D721Med (cell line): ENCODE measurements around the gene ZNF627.

Experiments
- DNase-seq: peaks from one replicate; pipeline ENCODE4 v3.0.0; 2011; ENCODE audit warnings: low spot score; ENCODE audit not compliant: insufficient read length
- FAIRE-seq: peaks from 2 replicates; lab custom pipeline; 2011; peaks lifted over from hg19 to GRCh38; lab: Jason Lieb, UNC
- CTCF ChIP-seq: IDR thresholded peaks from 2 replicates; pipeline ENCODE4 v1.5.1; 2012; ENCODE audit warnings: mild to moderate bottlenecking, control low read depth; ENCODE audit not compliant: insufficient read depth; ENCODE audit errors: missing control alignments

The ZNF627 gene

GRCh38 chr19:11578258-11579142, 18.8 kb upstream of the ZNF627 start:
- FAIRE-seq (no peak), DNase-seq (no peak)
- TF ChIP-seq CTCF = no peak

DNA sequence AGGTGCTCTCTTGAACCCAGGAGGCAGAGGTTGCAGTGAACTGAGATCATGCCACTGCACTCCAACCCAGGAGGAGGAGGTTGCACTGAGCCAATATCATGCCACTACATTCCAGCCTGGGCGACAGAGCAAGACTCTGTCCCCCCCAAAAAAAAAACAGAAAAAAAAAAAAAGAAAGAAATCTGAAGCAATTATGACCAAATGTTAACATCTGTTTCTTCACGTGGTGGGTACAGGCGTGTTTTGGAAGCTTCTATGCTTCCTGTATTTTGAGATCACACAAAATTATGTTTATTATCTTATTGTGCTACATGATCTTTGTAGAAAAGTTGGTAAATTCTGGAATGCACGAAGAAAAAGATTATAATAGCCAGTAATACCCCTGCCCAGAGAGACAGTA, 17.2 kb upstream of the ZNF627 start:
- TF ChIP-seq CTCF = no peak
- FAIRE-seq (no peak), DNase-seq (no peak)

DNA sequence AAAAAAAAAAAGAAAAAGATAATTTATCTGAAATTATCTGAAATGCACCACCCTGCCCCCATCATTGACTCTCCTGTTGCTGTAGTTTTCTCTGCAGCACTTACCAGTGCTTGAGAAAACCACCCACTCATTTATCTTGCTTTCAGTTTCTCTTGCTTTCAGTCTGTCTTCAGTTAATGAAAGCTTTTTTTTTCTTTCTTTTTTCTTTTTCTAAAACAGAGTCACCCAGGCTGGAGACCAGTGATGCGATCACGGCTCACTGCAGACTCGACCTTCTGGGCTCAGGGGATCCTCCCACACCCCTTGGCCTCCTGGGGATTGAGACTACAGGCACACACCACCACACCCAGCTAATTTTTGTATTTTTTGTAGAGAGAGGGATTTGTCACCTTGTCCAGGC, 15.5 kb upstream of the ZNF627 start:
- FAIRE-seq (no peak), DNase-seq (no peak)
- no peak for TF ChIP-seq CTCF

DNA sequence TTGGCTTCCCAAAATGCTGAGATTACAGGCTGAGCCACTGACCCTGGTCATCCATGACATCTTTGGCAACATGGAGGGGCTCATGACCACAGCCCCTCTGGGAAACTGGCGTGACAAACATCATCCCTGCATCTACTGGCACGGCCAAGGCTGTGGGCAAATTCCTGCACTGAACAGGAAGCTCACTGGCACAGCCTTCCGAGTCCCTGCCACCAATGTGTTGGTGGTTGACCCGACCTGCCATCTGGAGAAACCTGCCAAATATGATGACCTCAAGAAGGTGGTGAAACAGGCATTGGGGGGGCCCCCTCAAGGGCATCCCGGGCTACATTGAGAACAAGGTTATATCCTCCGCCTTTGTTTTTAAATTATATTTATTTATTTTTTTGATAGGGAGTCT, 11.0 kb upstream of the ZNF627 start:
- no peak for TF ChIP-seq CTCF
- DNase-seq = no peak
- no peak for FAIRE-seq

GRCh38 chr19:11587302-11587974, 9.8 kb upstream of the ZNF627 start:
- peak; percentile 96 for TF ChIP-seq CTCF
- FAIRE-seq = no peak
- peak; percentile 77 for DNase-seq

- DNase-seq (no peak), FAIRE-seq (no peak)
- no peak for TF ChIP-seq CTCF
Observed at GRCh38 chr19:11587975-11588631, 9.2 kb upstream of the ZNF627 start.
